Type B pancreatic cell (in vitro differentiated cells): ENCODE data around the gene IRF8. TPM values are rescaled to one million over a fixed set of nuclear protein-coding genes. Genes with fewer than 3 reads are reported as not detected.

Source experiments
- DNase-seq: peaks from one replicate; pipeline ENCODE4 v3.0.0; 2021; ENCODE audit warnings: mixed read lengths; ENCODE audit not compliant: unreplicated experiment; ENCODE audit errors: extremely low spot score
- H3K27ac Mint-ChIP-seq: 2 replicates; pipeline ENCODE4 v1.8.0; 2021; ENCODE audit warnings: mild to moderate bottlenecking, mixed read lengths
- H3K27me3 Mint-ChIP-seq: 2 replicates; pipeline ENCODE4 v1.8.0; 2021; ENCODE audit warnings: mixed read lengths
- H3K36me3 Mint-ChIP-seq: 2 replicates; pipeline ENCODE4 v1.8.0; 2021; ENCODE audit warnings: mixed read lengths
- H3K4me1 Mint-ChIP-seq: one replicate; pipeline ENCODE4 v1.8.0; 2021; ENCODE audit warnings: mixed read lengths; ENCODE audit not compliant: unreplicated experiment
- H3K4me3 Mint-ChIP-seq: 2 replicates; pipeline ENCODE4 v1.8.0; 2021; ENCODE audit warnings: mild to moderate bottlenecking, mixed read lengths
- H3K9me3 Mint-ChIP-seq: 2 replicates; pipeline ENCODE4 v1.8.0; 2021; ENCODE audit warnings: mixed read lengths
- CTCF ChIP-seq: fragments of 200-600 bp; sonication (generic); conservative IDR thresholded peaks from 2 replicates; pipeline ENCODE4 v1.5.0; 2021; ENCODE audit warnings: antibody characterized with exemption, mild to moderate bottlenecking
- total RNA-seq: library from RNA; stranded (reverse); gene quantifications from 2 replicates; pipeline ENCODE4 v1.2.1, GENCODE V29; 2021; ENCODE audit warnings: low replicate concordance

Gene IRF8
- total RNA-seq, 1 donor from 2014 or later: 12.6 TPM

- Mint-ChIP-seq H3K9me3 (no peaks in the 10 kb centered on the region), H3K27me3 (peaks cover 33% of the 10 kb centered on the region), H3K27ac (no peak overlapping the region), H3K4me3 (no peak overlapping the region), H3K4me1 (no peaks in the 10 kb centered on the region), H3K36me3 (no peaks in the 10 kb centered on the region)
- no peak for TF ChIP-seq CTCF
- peak; percentile 62 for DNase-seq
Observed at GRCh38 chr16:85858984-85859817, 39.8 kb upstream of the IRF8 start.

GRCh38 chr16:85859818-85860125, 39.2 kb upstream of the IRF8 start:
- no peak overlapping the region for H3K27ac Mint-ChIP-seq
- H3K9me3 Mint-ChIP-seq: no peaks in the 10 kb centered on the region
- no peak overlapping the region for H3K4me3 Mint-ChIP-seq
- no peaks in the 10 kb centered on the region for H3K4me1 Mint-ChIP-seq
- H3K36me3 Mint-ChIP-seq: no peaks in the 10 kb centered on the region
- peaks cover 36% of the 10 kb centered on the region for H3K27me3 Mint-ChIP-seq
- TF ChIP-seq CTCF: no peak
- no peak for DNase-seq

- no peak overlapping the region for H3K4me3 Mint-ChIP-seq
Observed at GRCh38 chr16:85860413-85861094, 38.4 kb upstream of the IRF8 start.

GRCh38 chr16:85861095-85861825, 37.7 kb upstream of the IRF8 start:
- TF ChIP-seq CTCF: no peak
- no peak overlapping the region for H3K27ac Mint-ChIP-seq
- H3K4me3 Mint-ChIP-seq: no peak overlapping the region
- H3K27me3 Mint-ChIP-seq: peaks cover 36% of the 10 kb centered on the region
- no peaks in the 10 kb centered on the region for H3K9me3 Mint-ChIP-seq
- H3K36me3 Mint-ChIP-seq: no peaks in the 10 kb centered on the region
- no peaks in the 10 kb centered on the region for H3K4me1 Mint-ChIP-seq
- peak; percentile 61 for DNase-seq

More at GRCh38 chr16:85860413-85861094, 38.4 kb upstream of the IRF8 start:
- no peaks in the 10 kb centered on the region for H3K9me3 Mint-ChIP-seq
- no peak overlapping the region for H3K27ac Mint-ChIP-seq
- DNase-seq: peak; percentile 51
- H3K27me3 Mint-ChIP-seq: peaks cover 36% of the 10 kb centered on the region
- no peak for TF ChIP-seq CTCF
- no peaks in the 10 kb centered on the region for H3K36me3 Mint-ChIP-seq
- no peaks in the 10 kb centered on the region for H3K4me1 Mint-ChIP-seq

GRCh38 chr16:85862476-85863383, 36.2 kb upstream of the IRF8 start:
- peak; percentile 24 for DNase-seq
- H3K4me1 Mint-ChIP-seq: no peaks in the 10 kb centered on the region

More at GRCh38 chr16:85862476-85863383, 36.2 kb upstream of the IRF8 start:
- Mint-ChIP-seq H3K4me3 (no peak overlapping the region), H3K9me3 (no peaks in the 10 kb centered on the region), H3K27me3 (peaks cover 34% of the 10 kb centered on the region), H3K27ac (no peak overlapping the region), H3K36me3 (no peaks in the 10 kb centered on the region)
- peak; percentile 20 for TF ChIP-seq CTCF
